Keratinocyte (primary cell): ENCODE measurements around the gene WASF2.

ENCODE experiments used
- CTCF ChIP-seq, 3 experiments: IDR thresholded peaks in 1 of 3; conservative IDR thresholded peaks in 1 of 3; optimal IDR thresholded peaks in 1 of 3; 2 replicates in 2 of 3; 3 replicates in 1 of 3; pipeline versions ENCODE3 to v1.5.1; 2011; ENCODE audit warnings: low read length in 3 of 3, mild to moderate bottlenecking in 3 of 3, moderate library complexity in 2 of 3, control low read depth in 1 of 3, inconsistent platforms in 1 of 3; ENCODE audit not compliant: insufficient read depth in 2 of 3; ENCODE audit errors: extremely low read depth in 1 of 3
- EZH2 ChIP-seq: IDR thresholded peaks from one replicate; pipeline ENCODE4 v1.6.1; 2012; ENCODE audit warnings: inconsistent platforms, mild to moderate bottlenecking, low read length, moderate library complexity

GRCh38 chr1:27499142-27499541 is 9.2 kb upstream of the WASF2 start:
- no peak for TF ChIP-seq CTCF (optimal IDR thresholded peaks at IDR 0.05 in 1 of 3, IDR thresholded peaks at IDR 0.05 in 1 of 3, conservative IDR thresholded peaks at IDR 0.05 in 1 of 3; ENCODE audit: extremely low read depth in 1 of 3, insufficient read depth in 2 of 3, low read length in 3 of 3)
- no peak for TF ChIP-seq EZH2
